NCI-H774 (cell line): ENCODE measurements around the gene CDH8.

Experiments used
- DNase-seq: peaks from one replicate; lab custom pipeline; 2025; lab: John Stamatoyannopoulos, UW

The CDH8 gene

DNA sequence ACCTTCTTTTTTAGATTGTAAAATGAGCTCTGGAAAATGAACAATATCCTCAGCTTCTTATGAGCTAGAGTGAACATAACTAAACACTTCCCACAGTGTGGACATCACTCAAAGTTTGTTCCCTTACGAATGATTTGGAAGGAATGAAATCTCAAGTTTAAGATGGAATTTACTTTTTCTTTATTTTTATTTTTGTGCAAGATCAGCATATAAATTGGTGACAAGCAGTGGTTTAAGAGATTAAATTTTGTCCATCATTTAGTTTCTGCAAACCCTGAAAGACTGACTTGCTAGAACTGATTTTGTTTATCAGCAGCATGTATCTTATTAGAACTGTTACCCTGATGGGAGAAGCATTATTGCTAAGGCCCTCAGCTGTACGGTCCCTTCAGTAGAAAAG, 420.1 kb downstream of the CDH8 start:
- DNase-seq, result no peak

DNA sequence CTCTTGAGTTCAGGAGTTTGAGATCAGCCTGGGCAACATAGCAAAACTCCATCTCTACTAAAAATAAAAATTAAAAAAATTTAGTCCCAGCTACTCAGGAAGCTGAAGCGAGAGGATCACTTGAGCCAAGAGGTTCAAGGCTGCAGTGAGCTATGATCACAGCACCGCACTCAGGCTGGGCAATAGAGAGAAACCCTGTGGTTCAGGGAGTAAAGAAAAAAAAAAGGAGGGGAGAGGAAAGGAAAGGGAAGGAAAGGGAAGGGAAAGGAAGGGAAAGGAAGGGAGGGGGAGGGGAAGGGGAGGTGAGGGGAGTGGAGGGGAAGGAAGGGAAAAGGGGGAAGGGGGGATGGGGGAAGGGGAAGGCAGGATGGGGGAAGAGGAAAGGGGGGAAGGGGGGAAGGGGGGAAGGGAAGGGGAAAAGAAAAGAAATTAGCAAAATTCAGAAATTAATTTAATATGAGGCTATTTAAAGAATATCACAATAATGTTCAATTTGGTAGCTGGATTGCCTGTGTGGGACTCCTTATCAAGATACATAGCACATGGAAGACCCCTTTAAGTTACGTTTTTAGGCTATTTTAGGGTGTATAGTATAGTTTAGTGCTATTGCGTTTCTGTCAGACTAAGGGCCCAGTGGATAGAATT, 424.3 kb downstream of the CDH8 start:
- no peak for DNase-seq

DNA sequence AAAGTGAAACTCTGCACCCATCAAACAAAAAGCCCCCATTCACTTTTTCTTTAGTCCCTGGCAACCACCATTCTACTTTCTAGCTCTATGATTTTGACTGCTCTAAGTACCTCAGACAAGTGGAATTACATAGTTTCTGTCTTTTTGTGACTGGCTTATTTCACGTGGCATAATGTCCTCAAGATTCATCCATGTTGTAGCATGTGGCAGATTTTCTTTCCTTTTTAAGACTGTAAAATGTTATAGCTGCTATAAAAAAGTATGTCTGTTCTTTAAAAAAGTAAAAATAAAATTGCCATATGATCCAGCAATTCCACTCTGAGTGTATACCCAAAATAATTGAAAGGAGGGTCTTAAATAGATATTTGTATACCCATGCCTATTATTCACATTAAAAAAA, 429.7 kb downstream of the CDH8 start:
- DNase-seq, result no peak
